ENCODE measurements around the gene TMEM150A.

The TMEM150A gene

GRCh38 chr2:85599468-85600234 lies 2.8 kb downstream of the TMEM150A start:
- no peak for TF ChIP-seq CTCF (IDR thresholded peaks at IDR 0.05; ENCODE audit: borderline replicate concordance, control extremely low read depth, extremely low read depth, insufficient read depth, missing control alignments)
- in situ Hi-C loops (cut with MboI; ENCODE audit: low sequenced_read_pairs, unreplicated experiment) = no loop called here
- no peak for DNase-seq (ENCODE audit: low spot score)

DNA sequence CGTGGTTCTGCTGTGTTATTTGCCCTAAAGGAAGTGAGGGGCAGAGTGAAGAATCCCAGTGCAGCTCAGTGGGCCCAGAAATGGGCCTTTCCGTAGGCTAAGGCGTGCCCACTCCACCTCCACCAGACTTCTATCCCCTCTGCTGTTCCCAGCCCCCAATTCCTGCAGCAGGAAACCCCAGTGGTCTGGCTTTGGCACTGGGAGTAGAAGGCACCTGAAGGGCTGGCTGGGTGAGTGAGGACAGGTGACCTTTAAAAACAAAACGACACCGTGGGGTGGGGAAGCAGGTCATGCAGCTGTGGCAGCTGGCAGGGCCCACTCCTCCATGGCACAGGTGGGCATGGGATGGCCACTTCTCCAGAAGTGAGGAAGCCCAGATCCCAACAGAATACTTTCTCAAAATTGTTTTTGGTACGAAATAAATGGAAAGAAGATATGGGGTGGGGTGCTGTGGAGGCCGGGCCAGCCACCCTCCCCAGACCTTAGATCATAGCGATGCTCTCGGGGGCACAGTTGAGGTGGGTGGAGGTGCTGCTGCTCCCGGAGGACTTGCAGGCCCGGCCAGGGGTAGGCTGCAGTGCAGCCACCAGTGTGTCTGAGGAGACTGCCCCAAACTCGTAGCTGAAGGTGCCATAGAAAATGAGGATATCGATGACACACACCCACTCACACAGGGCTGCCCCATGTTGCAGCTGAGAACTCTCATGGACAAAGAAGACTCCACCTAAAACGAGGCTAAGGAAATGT lies 3.7 kb downstream of the TMEM150A start:
- DNase-seq (ENCODE audit: low spot score) = no peak
- in situ Hi-C loops (cut with MboI; ENCODE audit: low sequenced_read_pairs, unreplicated experiment) = no loop called here
- TF ChIP-seq CTCF (IDR thresholded peaks at IDR 0.05; ENCODE audit: borderline replicate concordance, control extremely low read depth, extremely low read depth, insufficient read depth, missing control alignments) = no peak

- TF ChIP-seq CTCF (IDR thresholded peaks at IDR 0.05; ENCODE audit: borderline replicate concordance, control extremely low read depth, extremely low read depth, insufficient read depth, missing control alignments) = no peak
- no peak for DNase-seq (ENCODE audit: low spot score)
Measured at GRCh38 chr2:85597241-85597640, 5.3 kb downstream of the TMEM150A start.

GRCh38 chr2:85596486-85597143 lies 5.9 kb downstream of the TMEM150A start:
- in situ Hi-C loops (cut with MboI; ENCODE audit: low sequenced_read_pairs, unreplicated experiment) = no loop called here
- TF ChIP-seq CTCF (IDR thresholded peaks at IDR 0.05; ENCODE audit: borderline replicate concordance, control extremely low read depth, extremely low read depth, insufficient read depth, missing control alignments) = no peak
- no peak for DNase-seq (ENCODE audit: low spot score)

More at GRCh38 chr2:85597241-85597640, 5.3 kb downstream of the TMEM150A start:
- in situ Hi-C loops (cut with MboI; ENCODE audit: low sequenced_read_pairs, unreplicated experiment) = no loop called here

GRCh38 chr2:85596026-85596333 lies 6.5 kb downstream of the TMEM150A start:
- DNase-seq (ENCODE audit: low spot score) = no peak
- no peak for TF ChIP-seq CTCF (IDR thresholded peaks at IDR 0.05; ENCODE audit: borderline replicate concordance, control extremely low read depth, extremely low read depth, insufficient read depth, missing control alignments)
- in situ Hi-C loops (cut with MboI; ENCODE audit: low sequenced_read_pairs, unreplicated experiment) = no loop called here

DNA sequence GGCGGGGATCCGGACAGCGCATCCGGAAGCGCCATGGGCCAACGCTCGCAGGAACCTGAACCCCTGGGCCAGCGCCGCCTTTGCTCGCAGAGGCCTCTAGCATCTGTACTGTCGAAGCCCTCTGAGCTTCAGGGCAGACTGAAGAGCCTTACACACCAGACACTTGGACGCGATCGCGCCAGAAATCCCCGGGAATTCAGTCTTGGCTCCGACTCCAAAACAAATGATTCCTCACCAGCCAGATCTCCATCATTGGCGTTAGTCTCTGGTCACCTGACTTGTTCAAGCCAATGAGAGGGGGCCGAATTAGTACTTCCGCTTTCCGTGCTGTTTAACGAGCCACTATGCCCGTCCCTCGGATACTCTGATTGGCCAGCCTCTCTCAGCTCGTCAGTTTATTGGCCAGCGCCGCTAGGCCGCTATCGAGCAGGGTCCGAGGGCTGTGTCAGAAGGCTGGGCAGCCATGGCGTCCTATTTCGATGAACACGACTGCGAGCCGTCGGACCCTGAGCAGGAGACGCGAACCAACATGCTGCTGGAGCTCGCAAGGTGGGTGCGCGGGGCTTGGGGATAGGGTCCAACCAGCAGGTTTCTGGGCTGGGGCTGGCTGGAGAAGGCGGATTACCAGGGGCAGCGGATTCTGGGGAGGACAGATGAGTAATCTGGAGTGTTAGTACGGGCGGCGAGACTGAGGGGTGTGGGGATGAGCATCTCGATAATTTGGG lies 7.0 kb downstream of the TMEM150A start, which contains the start of gene RNF181:
RNF181 (plus strand) TSS at position 445 of the 725 bp plus-strand sequence; CDS start at position 464, 19 bp downstream.
- DNase-seq (ENCODE audit: low spot score) = peak; percentile 97
- no peak for TF ChIP-seq CTCF (IDR thresholded peaks at IDR 0.05; ENCODE audit: borderline replicate concordance, control extremely low read depth, extremely low read depth, insufficient read depth, missing control alignments)
- in situ Hi-C loops (cut with MboI; ENCODE audit: low sequenced_read_pairs, unreplicated experiment) = no loop called here

All from GM13976 (cell line).